SK-N-MC (cell line): Measurements from ENCODE around the gene PI4KA.
"Not testable (repeated sequence)": the region's sequence is repeated elsewhere in the genome, so short reads cannot be mapped to it uniquely, and the experiment has no call there.

Experiments used
- DNase-seq: peaks from one replicate; pipeline ENCODE4 v3.0.0-alpha.2; 2011; ENCODE audit warnings: low read depth, low spot score
- H3K27ac ChIP-seq: fragments of 200-600 bp; sonication (generic); 2 replicates; pipeline ENCODE4 v1.5.1; 2016; ENCODE audit warnings: mixed run types
- H3K36me3 ChIP-seq: fragments of 200-600 bp; sonication (generic); 2 replicates; pipeline ENCODE4 v1.6.1; 2017; ENCODE audit warnings: antibody characterized with exemption, low read length, mixed read lengths; ENCODE audit not compliant: insufficient read depth
- H3K4me3 ChIP-seq: fragments of 200-600 bp; sonication (generic); 2 replicates; pipeline ENCODE4 v1.5.1; 2016
- H3K9ac ChIP-seq: fragments of 200-600 bp; sonication (generic); 2 replicates; pipeline ENCODE4 v1.8.0; 2017; ENCODE audit warnings: mixed run types, mixed read lengths; ENCODE audit not compliant: insufficient read length
- H3K9me3 ChIP-seq: fragments of 200-600 bp; sonication (generic); 2 replicates; pipeline ENCODE4 v1.6.1; 2017; ENCODE audit warnings: low read depth, mild to moderate bottlenecking, antibody characterized with exemption, low read length, moderate library complexity, mixed read lengths
- EZH2 ChIP-seq: fragments of 200-600 bp; sonication (generic); IDR thresholded peaks from one replicate; pipeline ENCODE4 v1.6.1; 2017; ENCODE audit warnings: antibody characterized with exemption
- FOXP2 ChIP-seq: optimal IDR thresholded peaks from 2 replicates; pipeline ENCODE3; 2011; ENCODE audit warnings: mild to moderate bottlenecking, moderate library complexity; ENCODE audit not compliant: insufficient read depth; ENCODE audit errors: extremely low read length, control extremely low read depth
- POLR2AphosphoS5 ChIP-seq: IDR thresholded peaks from 2 replicates; pipeline ENCODE4 v1.6.1; 2012; ENCODE audit warnings: mild to moderate bottlenecking, low read depth, low read length, borderline replicate concordance

PI4KA gene

DNA sequence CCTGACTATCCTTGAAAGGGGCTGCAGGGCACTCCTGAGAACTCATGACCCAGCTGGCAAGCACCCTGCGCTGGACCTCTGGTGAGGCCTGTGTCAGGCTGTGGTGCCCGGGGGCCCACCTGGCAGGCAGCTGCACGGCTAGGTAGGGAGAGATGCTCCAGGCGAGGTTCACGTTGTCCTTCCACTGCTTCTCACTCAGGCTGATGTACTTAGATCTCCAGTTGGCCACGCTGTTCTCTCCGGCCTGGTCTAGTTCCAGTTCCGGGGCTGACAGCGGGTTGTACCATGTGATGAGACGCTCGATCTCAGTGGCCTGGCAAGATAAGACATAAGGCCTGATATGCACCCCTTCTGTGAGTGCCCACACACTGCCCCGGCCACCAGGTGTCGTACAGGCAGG is 129.4 kb downstream of the PI4KA start:
- Histone ChIP-seq H3K9me3 (no peaks in the 10 kb centered on the region), H3K27ac (no peak overlapping the region), H3K4me3 (no peak overlapping the region), H3K9ac (no peak overlapping the region), H3K36me3 (peaks cover 3% of the 10 kb centered on the region; the same call in 1 of the 2 replicates)
- TF ChIP-seq FOXP2 (no peak), POLR2AphosphoS5 (no peak), EZH2 (no peak)
- no peak for DNase-seq

DNA sequence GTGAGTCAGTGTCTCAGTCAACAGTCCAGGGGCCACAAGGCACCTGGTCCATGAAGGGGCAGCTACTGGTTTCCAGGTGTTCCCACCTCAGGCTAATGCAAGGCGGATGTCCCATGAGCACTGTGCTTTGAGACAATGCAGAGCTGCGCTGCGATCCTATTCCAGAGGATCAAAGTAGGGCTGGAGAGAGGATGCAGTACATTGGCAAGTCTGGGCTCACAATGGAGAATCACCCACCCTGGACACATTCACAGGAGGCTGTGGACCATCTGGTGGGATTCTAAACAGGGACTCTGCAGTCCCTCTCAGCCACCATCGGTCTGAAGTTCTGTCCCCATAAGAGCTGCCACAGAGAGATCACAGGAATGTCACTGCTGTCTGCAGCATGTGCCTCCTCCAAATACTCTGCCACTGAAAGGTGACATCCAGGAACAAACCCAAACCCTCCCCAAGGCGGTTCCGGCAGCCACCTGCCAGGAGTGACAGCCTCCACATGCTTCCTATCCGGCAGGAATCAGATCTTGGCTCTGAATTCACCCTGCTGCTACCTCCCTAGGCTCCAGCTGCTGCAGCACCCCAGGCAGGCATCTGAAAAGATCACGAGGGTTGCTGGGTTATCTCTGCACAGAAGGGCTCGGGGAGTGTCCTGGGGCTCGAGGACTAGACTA is 130.0 kb downstream of the PI4KA start:
- no peaks in the 10 kb centered on the region for H3K9me3 ChIP-seq
- TF ChIP-seq EZH2 (no peak), POLR2AphosphoS5 (no peak), FOXP2 (no peak)
- H3K36me3 ChIP-seq = peaks cover 3% of the 10 kb centered on the region; the same call in 1 of the 2 replicates
- no peak for DNase-seq
- no peak overlapping the region for H3K9ac ChIP-seq
- no peak overlapping the region for H3K4me3 ChIP-seq
- H3K27ac ChIP-seq = no peak overlapping the region

DNA sequence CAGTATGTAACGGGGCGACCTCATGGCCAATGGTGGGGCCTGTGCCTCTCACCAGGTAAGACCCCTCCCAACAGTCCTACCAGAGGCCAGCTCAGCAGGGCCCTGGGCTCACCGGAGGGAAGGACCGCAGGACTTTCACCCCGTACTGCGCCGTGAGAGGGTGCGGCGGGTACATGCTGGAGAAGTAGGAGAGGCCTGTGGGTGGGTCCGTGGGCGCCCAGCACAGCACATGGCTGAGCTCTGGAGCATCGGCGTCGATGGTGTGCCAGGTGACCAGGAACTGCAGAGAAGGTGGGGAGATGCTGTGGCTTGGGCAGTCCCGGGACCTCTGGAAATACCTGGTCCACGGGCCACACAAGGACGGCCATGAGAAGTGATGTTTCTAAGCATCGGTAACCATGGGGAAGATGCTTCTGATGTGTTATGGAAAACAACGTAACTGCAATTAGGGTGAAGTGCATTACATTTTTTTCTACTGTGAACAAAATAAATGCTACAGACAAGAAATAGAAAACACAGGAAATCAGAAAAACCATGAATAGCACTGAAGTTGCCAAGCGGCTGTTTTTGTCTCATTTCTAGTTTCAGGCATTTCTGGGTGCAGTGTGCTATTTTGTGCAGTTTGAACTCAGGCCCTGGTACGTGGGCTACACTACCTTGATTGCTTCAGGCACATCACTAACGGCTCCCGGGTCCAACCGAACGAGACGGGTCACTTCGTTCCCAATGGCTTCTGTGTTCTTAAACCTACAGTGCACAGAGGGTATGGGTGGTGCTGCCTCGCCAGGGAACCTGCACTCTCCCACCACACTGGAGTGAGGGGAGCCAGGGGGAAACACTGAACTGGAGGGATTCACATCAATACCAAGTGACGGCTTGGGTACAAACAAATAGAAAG is 131.2 kb downstream of the PI4KA start:
- Histone ChIP-seq H3K9me3 (no peaks in the 10 kb centered on the region), H3K4me3 (no peak overlapping the region), H3K36me3 (peaks cover 3% of the 10 kb centered on the region; the same call in 1 of the 2 replicates), H3K27ac (no peak overlapping the region), H3K9ac (no peak overlapping the region)
- no peak for TF ChIP-seq EZH2
- TF ChIP-seq POLR2AphosphoS5 = no peak
- TF ChIP-seq FOXP2 = no peak
- no peak for DNase-seq

DNA sequence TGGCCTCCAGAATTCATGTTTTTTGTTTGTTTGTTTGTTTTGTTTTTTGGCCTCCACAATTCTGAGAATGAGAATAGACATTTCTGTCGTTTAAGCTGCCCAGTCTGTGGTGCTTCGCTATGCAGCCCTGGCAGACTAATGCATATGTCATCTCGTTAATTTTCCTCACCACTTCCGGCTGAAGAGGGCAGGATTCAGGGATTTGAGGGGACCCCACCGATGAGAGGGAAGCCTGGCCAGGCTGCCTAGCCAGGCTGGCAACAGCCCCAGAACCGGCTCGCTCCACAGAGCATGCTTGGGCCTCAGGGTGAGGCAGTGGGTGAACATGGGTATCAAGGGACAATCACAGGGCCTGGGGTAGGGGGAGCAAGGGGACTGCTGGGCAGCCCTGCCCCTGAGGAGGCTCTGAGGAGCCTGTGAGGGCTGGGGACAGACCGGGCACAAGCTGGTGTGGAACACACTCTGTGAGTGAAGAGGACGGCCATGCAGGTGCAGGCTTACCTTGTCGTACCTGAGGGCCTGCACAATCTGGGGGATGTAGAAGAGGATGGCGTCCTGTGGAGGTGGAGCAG is 132.5 kb downstream of the PI4KA start:
- Histone ChIP-seq H3K27ac (no peak overlapping the region), H3K9ac (no peak overlapping the region), H3K4me3 (no peak overlapping the region), H3K9me3 (no peaks in the 10 kb centered on the region), H3K36me3 (peaks cover 3% of the 10 kb centered on the region; the same call in 1 of the 2 replicates)
- TF ChIP-seq FOXP2 (no peak), EZH2 (no peak), POLR2AphosphoS5 (no peak)
- DNase-seq = no peak

DNA sequence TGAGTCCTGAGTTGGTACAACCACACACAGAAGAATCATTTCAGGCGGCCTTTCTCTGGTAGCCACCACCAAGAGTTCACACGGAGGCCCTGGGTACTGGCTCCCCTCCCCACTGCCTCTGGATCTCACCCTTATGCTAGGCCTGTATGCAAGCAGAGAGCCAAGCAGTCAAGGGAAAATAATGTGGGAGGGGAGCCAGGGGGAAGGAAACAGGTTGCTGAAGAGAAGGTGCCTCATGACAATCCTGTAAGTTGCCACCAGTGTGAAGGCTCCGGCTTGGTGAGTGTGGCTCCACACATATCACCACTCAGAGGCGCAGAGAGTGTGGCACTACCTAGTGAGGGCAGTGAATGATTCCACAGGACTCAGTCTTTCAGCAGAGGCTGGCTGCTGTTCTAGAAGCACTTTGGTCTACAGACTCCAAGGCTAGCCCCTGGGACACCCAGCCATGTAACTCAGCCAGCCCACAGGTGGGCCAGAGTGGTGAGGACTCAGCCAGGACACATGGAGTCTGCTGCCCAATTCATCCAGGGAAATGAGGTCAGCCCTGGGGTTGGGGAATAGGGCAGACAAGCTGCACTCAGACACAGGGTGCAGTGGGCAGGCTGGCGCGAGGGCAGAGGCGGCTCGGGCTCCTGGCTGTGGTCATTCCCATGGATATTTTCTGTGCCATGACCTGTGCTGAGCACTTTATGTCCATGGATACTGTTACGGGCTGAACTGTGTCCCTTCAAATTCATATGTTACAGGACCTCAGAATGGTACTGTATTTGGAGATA is 133.7 kb downstream of the PI4KA start:
- TF ChIP-seq POLR2AphosphoS5 (no peak), FOXP2 (no peak), EZH2 (no peak)
- Histone ChIP-seq H3K4me3 (no peak overlapping the region), H3K27ac (no peak overlapping the region), H3K36me3 (peaks cover 3% of the 10 kb centered on the region; the same call in 1 of the 2 replicates), H3K9ac (no peak overlapping the region), H3K9me3 (no peaks in the 10 kb centered on the region)
- no peak for DNase-seq

DNA sequence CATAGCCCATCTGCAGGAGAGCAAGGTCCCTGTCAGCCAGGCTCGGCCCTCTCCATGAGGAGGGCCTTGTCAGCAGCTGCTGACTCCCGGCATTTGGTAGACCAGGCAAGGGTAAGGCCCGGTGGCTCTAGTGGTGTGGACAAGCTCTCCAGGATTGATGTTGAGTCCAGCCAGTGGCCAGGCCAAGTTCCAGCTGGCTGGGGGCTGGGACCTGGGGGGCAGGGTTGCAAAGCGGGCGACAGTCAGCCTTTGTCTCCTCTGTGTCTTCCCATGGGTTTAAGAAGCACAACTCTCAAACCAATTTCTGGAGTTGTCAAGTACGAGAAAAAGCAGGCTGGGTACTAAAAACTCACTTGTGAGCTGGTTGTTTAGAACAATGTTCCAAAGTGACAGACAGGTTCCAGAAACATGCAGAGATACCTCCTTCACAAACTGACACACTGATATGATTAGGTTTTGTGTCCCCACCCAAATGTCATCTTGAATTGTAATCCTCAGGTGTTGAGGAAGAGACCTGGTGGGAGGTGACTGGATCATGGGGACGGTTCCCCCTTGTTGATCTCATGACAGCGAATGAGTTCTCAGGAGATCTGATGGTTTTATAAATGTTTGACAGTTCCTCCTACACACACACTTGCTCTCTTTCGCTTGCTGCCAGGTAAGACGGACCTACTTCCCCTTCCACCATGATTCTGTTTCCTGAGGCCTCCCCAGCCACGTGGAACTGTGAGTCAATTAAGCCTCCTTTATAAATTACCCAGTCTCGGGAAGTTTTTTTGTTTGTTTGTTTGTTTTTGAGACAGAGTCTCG is 137.0 kb downstream of the PI4KA start:
- Histone ChIP-seq H3K9me3 (no peaks in the 10 kb centered on the region), H3K4me3 (no peak overlapping the region), H3K36me3 (no peaks in the 10 kb centered on the region), H3K9ac (no peak overlapping the region), H3K27ac (no peak overlapping the region)
- TF ChIP-seq POLR2AphosphoS5 (no peak), FOXP2 (no peak), EZH2 (no peak)
- no peak for DNase-seq

DNA sequence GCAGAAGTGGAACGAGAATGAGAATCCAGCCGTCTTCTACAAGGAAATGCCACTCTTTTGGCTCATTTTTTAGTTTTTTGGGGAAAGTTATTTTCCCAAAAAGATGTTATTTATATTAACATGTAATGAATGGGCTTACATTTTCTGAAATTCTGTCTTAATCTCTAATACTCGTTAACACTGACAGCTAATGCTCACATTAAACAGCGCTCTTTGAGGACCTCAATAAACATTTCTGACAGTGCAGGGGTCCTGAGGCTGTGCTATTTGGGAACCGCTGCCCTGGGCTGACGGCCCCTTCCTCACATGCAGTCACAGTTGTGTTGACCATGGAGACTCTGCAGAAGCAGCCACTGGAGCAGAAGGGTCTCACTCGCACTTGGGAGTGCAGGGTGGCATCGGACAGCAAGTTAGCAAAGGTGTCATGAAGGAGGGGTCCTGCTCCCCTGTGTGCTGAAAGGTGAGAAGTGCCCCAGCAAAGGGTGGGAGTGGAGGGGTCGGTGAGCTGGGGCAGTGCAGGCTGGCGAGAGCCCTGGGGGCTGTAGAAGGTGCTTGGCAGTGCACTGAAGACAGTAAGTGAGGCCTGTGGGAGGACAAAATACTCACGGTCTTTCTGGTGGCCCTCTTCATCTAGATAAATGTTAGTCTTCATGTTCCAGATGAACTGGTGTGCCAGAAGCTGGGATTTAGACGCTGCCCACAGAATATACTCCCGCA is 137.8 kb downstream of the PI4KA start:
- no peak overlapping the region for H3K4me3 ChIP-seq
- no peak overlapping the region for H3K9ac ChIP-seq
- H3K9me3 ChIP-seq = no peaks in the 10 kb centered on the region
- no peak for DNase-seq
- no peak for TF ChIP-seq FOXP2
- no peak for TF ChIP-seq POLR2AphosphoS5
- no peak for TF ChIP-seq EZH2
- H3K36me3 ChIP-seq = no peaks in the 10 kb centered on the region
- no peak overlapping the region for H3K27ac ChIP-seq

DNA sequence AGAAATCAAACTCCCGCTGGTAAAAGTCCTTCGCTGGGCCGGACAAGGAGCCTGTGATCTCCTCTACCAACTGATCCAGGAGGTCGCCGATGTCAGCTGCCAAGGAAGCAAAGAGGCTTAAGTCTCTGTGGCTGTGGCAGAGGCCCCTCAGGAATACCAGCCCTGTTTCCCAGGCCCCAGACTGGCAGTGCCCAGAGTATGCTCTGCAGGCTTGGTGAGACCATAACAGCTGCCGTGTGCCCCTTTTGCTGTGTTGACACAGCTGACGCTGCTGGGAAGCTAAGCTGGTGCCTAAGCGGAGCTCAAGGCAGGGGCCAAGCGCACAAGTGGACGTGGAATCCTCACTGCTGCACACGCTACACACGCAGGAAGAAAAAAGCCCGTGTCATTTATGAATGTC is 139.9 kb downstream of the PI4KA start:
- not testable (repeated sequence) for H3K36me3 ChIP-seq, H3K9me3 ChIP-seq, DNase-seq, H3K27ac ChIP-seq, H3K4me3 ChIP-seq, H3K9ac ChIP-seq

DNA sequence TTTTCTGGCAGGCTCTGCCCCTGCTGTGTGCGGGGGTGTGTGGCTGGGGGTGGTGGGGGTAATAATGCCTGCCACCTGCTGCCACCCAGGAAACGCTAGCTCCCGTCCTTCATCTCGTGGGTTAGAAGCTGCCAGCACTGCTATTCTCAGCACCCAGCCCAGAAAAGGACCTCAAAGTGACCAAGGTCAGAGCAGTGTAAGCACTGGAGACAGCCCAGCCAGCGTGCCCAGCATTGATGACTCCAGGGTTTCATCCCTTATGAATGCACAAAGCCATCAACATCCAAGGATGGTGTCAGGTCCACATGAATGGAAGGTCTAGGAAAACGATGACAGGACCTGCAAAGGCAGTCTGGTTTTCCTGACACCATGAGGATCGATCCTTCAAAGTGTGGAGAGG is 140.6 kb downstream of the PI4KA start:
- DNase-seq, H3K9me3 ChIP-seq, H3K36me3 ChIP-seq, H3K4me3 ChIP-seq, H3K9ac ChIP-seq, H3K27ac ChIP-seq: not testable (repeated sequence)

DNA sequence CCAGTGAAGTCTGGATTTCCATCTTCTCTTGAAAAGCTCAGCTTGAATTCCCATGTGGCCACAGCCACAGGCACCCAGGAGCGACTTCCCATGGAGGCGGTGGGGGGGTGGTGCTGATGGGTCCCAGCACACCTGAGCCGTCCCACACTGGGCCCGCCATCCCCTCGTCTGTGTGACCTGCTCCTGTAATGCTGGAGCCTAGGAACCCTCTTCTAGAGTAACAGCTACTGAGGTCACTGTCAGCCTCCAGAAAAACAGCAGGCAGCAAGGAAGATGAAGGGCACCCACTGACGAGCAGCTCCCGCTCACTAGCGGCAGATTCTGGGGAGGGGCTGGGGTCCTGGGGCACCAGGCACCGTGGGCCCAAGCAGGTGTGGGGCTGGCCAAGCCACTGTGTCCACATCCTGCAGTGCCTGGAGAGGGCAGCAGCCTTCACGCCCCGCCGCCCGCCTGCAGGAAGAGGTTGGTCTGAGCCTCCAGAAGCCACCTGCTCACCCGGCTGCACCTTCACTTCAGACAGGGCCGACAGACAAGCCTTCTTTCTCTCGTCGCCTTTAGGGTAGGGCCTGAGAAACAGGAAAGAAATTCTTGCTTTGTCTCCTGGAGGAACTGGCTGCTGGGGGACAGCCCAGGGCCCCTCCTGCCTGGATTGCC is 141.3 kb downstream of the PI4KA start:
- not testable (repeated sequence) for H3K27ac ChIP-seq

More for the DNA sequence above, 141.3 kb downstream of the PI4KA start:
- not testable (repeated sequence) for H3K9ac ChIP-seq, H3K36me3 ChIP-seq, H3K9me3 ChIP-seq, H3K4me3 ChIP-seq, DNase-seq
